ENCODE results near the gene STK35.

DNA sequence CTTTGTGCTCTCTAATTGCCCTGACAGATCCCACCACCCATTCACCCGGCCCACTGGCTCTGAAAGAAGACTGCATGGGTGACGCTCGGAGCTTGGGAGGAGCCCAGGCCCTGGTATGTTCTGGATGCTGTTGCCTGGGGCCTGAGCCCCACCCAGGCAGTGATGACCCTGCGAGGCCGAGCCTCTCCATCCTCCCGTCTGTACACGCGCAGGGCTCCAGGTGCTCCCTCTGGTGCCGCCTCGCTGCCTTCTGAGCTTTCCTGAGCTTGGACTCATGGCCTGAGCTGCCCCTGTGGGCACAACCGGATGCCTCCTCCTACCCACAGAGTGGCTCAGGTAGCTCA lies 61.2 kb downstream of the STK35 start:
- TF ChIP-seq, protein P1, sequence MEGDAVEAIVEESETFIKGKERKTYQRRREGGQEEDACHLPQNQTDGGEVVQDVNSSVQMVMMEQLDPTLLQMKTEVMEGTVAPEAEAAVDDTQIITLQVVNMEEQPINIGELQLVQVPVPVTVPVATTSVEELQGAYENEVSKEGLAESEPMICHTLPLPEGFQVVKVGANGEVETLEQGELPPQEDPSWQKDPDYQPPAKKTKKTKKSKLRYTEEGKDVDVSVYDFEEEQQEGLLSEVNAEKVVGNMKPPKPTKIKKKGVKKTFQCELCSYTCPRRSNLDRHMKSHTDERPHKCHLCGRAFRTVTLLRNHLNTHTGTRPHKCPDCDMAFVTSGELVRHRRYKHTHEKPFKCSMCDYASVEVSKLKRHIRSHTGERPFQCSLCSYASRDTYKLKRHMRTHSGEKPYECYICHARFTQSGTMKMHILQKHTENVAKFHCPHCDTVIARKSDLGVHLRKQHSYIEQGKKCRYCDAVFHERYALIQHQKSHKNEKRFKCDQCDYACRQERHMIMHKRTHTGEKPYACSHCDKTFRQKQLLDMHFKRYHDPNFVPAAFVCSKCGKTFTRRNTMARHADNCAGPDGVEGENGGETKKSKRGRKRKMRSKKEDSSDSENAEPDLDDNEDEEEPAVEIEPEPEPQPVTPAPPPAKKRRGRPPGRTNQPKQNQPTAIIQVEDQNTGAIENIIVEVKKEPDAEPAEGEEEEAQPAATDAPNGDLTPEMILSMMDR (CRISPR knock-in tag; IDR thresholded peaks at IDR 0.05) = peak; percentile 29; the same call in 1 of the 2 replicates
- no peak for TF ChIP-seq ZBTB38 (CRISPR knock-in tag; IDR thresholded peaks at IDR 0.05)
- TF ChIP-seq FOXP1 (IDR thresholded peaks at IDR 0.05) = no peak
- no peak for TF ChIP-seq FOXP1 (CRISPR knock-in tag; IDR thresholded peaks at IDR 0.05)
- TF ChIP-seq POLR2A (IDR thresholded peaks at IDR 0.05; ENCODE audit: insufficient read depth in 1 of 2, low read depth in 2 of 2, low read length in 2 of 2) = no peak
- no peak for TF ChIP-seq CREB1 (IDR thresholded peaks at IDR 0.05)
- no peak for TF ChIP-seq CREB1 (CRISPR knock-in tag; IDR thresholded peaks at IDR 0.05)

Data from HepG2 (cell line).